ENCODE data around the gene KCNJ6.

KCNJ6 gene

DNA sequence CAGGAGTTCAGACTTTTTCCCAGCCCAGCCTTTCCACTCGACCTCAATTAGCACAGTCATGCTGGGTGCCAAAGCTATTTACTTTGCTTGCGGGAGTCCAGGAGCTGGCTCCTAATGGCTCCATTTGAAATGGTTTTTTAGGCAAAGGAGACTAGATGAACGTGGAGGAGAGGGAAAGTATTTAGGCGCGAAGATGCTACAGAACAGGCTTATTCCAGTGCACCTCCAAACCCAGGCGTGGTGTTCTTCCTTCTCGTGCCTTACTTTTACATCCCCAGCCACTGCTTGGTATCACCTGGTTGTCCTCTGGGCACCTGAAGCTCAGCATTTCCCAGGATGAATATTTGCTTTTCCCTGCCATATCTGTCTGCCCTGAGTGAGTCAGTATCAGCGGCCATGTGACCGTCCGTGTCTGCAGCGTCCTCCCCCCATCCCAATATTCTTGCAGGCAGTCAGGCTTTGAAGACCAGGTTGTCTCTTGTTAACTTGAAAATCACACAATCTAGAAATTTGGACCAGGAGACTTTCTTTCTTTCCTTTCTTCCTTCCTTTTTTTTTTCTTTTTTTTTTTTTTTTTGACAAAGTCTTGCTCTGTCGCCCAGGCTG is 351.2 kb downstream of the KCNJ6 start:
- FAIRE-seq (peak; percentile 58), DNase-seq (ENCODE audit: insufficient read length, low spot score) (no peak)
- no peak for TF ChIP-seq POU2F2 (IDR thresholded peaks at IDR 0.05; ENCODE audit: low read depth, low read length)
- TF ChIP-seq TAF1 (IDR thresholded peaks at IDR 0.05; ENCODE audit: low read depth, low read length): no peak
- no peak for TF ChIP-seq POLR2A (IDR thresholded peaks at IDR 0.05; ENCODE audit: low read depth, low read length)
- no peak for TF ChIP-seq SPI1 (IDR thresholded peaks at IDR 0.05; ENCODE audit: low read depth, low read length)

DNA sequence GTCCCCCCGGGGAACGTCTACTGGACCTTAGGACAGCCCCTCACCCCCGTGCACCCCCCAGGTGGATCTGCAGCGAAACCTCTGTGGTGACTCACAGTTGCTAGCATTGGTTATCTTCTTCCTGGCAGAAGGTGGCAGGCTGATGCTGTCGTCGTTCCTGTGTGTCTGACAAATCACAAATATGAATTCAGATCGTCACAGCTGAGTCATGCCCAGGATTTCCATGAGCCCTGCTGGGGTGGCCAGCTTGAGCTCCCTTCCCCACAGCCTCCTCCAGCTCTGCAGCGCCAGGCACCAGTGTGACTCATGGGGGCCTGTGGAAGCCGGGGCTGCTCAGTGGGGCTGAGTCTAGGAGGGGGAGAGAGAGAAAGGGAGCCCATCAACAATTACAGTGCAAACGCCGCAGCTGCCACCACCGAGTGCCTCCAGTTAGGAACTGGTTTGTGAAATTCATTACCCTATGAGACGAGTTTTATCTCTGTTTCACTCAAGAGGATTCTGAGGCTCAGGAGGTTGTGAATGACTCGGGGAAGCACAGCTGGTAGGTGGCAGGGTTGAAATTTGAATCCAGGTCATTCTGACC is 351.8 kb downstream of the KCNJ6 start:
- DNase-seq (ENCODE audit: insufficient read length, low spot score) (peak; percentile 38), FAIRE-seq (no peak)

DNA sequence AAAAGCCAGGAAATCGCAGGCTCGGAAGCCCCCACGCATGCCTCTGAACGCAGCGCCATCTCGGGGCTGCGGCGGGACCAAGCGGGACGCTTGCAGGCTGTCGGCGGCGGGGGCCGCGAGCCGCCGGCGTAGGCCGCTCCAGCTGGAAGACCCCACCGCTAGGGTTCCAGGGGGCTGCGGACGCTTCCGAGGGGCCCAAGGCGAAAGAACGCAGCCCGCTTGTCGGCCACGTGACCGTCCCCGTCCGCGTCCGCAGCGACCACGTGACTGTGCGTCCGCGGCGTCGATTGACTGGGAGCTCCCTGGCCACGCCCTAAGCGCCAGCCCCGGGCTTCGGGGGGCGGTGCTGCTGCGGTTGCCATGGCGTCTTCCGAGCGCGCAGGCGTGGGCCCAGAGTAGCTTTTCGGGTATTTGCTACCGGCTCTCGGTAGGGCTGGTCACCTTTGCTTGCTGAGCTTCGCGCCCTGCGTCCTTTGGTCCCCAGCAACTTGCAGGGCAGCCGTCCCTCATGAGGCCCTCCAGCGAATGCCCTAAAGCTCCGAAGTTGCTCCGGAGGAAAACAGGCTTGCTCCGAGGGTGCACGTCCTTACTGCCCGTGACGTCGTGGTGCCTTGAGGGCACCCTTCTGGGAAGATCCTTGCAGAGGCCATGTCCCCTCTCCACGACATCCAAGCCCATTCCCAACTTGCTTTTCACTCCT is 352.5 kb downstream of the KCNJ6 start:
- DNase-seq (ENCODE audit: insufficient read length, low spot score) (peak; percentile 93), FAIRE-seq (peak; percentile 96)
- TF ChIP-seq SPI1 (IDR thresholded peaks at IDR 0.05; ENCODE audit: low read depth, low read length) (no peak), POLR2A (IDR thresholded peaks at IDR 0.05; ENCODE audit: low read depth, low read length) (peak; percentile 75), POLR2AphosphoS5 (IDR thresholded peaks at IDR 0.05; ENCODE audit: low read depth, low read length) (peak; percentile 73; the same call in 1 of the 2 replicates), TAF1 (IDR thresholded peaks at IDR 0.05; ENCODE audit: low read depth, low read length) (peak; percentile 46; the same call in 1 of the 2 replicates)

More for the DNA sequence above, 351.8 kb downstream of the KCNJ6 start:
- no peak for TF ChIP-seq SPI1 (IDR thresholded peaks at IDR 0.05; ENCODE audit: low read depth, low read length)
- no peak for TF ChIP-seq POLR2AphosphoS5 (IDR thresholded peaks at IDR 0.05; ENCODE audit: low read depth, low read length)
- TF ChIP-seq POLR2A (IDR thresholded peaks at IDR 0.05; ENCODE audit: low read depth, low read length): no peak
- TF ChIP-seq TAF1 (IDR thresholded peaks at IDR 0.05; ENCODE audit: low read depth, low read length): no peak
- no peak for TF ChIP-seq POU2F2 (IDR thresholded peaks at IDR 0.05; ENCODE audit: low read depth, low read length)
- TF ChIP-seq PAX5 (IDR thresholded peaks at IDR 0.05; ENCODE audit: insufficient read depth, low read length, severe bottlenecking): no peak

DNA sequence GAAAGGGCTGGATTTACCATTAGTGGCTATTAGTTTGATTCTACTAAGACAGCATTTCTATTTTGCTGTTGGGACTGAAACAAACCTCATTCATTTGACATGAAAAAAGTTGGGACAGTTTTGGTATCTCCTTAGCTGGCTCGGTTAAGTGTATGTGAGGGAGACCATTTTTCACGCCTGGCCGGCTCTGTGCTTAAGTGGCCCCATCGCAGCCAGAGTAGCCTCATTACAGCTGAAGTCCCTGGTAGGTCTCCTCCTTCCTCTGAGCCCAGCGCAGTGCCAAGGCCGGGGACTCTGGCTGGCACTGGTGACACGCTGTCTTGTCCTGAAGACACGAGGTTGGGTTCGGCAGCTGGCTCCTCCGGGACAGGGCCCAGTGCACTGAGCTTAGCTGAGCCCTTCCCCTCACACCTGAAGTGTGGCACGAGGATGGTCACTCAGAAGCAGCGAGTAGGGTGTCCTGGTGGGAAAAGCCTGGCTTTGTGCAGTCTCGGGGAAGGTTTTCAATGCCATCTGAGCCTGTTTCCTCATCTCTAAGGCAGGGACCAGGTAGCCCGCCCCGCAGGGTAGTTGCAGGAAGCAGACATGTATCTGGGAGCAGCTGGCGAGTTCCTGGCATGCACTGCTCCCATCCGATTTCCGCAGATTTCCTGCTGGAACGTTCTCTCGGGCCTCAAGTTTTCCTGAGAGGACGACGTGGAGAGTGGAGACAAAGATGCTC is 353.2 kb downstream of the KCNJ6 start:
- no peak for TF ChIP-seq POU2F2 (IDR thresholded peaks at IDR 0.05; ENCODE audit: low read depth, low read length)
- no peak for TF ChIP-seq SPI1 (IDR thresholded peaks at IDR 0.05; ENCODE audit: low read depth, low read length)
- TF ChIP-seq TAF1 (IDR thresholded peaks at IDR 0.05; ENCODE audit: low read depth, low read length): no peak; the same call in 1 of the 2 replicates
- TF ChIP-seq PAX5 (IDR thresholded peaks at IDR 0.05; ENCODE audit: insufficient read depth, low read length, severe bottlenecking): no peak
- TF ChIP-seq POLR2AphosphoS5 (IDR thresholded peaks at IDR 0.05; ENCODE audit: low read depth, low read length): no peak
- TF ChIP-seq POLR2A (IDR thresholded peaks at IDR 0.05; ENCODE audit: low read depth, low read length): no peak
- no peak for DNase-seq (ENCODE audit: insufficient read length, low spot score)
- FAIRE-seq: peak; percentile 62

DNA sequence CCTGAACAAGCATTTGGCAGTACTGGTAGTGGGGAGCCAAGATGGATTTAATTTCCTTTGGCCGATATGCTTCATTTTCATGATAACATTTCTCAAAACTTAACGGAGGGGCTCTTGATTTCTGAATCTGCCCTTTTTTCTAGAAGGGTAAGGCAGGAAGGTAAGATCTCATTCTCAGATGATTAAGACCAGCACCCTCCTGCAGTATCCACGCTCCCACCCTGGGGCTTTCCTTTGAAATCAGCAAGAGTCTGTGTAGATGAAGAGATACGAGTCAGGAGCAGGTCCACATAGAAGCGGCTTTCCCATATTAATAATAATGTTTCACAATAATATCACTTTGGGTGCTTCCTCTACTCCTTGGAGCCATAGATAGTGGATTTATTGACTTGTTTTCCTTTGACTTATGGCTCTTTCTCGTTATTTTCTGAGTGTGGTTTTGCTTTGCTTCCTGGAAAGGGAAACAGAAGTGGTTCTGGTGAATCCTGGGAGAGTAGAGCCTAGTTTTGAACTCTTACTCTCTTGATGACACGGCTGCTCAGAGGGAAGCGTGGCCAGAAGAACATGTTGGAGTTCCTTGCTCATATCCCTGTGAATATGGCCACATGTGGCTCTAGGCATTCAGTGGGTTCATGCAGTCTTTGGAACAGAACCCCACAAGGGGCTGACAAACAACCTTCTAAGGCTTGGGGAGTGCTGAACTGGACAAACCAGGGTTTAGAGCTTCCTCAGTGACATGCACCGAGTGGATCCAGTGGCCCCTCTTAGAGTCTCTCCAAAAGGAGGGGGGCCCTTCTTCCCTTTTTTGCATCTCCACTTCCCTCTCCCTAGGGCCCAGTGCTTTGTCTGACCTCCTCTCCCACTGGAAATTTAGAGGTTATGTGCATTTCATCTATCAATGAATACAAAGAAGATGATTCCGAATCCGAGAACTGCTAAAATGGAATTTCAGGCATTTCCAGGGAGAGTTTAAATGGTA is 354.0 kb downstream of the KCNJ6 start:
- no peak for FAIRE-seq
- TF ChIP-seq SPI1 (IDR thresholded peaks at IDR 0.05; ENCODE audit: low read depth, low read length) (no peak), PAX5 (IDR thresholded peaks at IDR 0.05; ENCODE audit: insufficient read depth, low read length, severe bottlenecking) (no peak), TAF1 (IDR thresholded peaks at IDR 0.05; ENCODE audit: low read depth, low read length) (no peak)
- DNase-seq (ENCODE audit: insufficient read length, low spot score): no peak

DNA sequence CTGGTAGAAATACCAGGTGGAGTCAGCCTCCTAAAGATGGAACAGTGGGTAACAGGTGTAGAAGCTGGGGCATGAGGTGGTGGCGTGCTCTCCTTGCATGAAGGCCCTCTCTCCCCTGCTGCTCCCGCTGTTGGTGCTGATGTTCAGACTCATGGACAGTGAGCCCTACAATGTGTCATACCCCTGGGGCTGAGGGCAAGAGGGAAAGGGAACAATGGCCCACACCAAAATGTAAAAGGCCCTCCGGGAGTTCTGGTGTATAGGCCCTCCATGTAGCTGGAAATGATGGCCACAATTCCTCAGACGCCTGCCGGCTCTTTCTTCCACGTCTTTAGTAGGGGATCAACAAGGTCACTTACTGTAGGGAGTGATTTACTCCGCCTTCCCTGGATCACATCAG is 354.8 kb downstream of the KCNJ6 start:
- DNase-seq (ENCODE audit: insufficient read length, low spot score) (no peak), FAIRE-seq (no peak)
- no peak for TF ChIP-seq TAF1 (IDR thresholded peaks at IDR 0.05; ENCODE audit: low read depth, low read length)
- TF ChIP-seq POLR2A (IDR thresholded peaks at IDR 0.05; ENCODE audit: low read depth, low read length): no peak
- TF ChIP-seq SPI1 (IDR thresholded peaks at IDR 0.05; ENCODE audit: low read depth, low read length): no peak
- TF ChIP-seq POLR2AphosphoS5 (IDR thresholded peaks at IDR 0.05; ENCODE audit: low read depth, low read length): no peak

DNA sequence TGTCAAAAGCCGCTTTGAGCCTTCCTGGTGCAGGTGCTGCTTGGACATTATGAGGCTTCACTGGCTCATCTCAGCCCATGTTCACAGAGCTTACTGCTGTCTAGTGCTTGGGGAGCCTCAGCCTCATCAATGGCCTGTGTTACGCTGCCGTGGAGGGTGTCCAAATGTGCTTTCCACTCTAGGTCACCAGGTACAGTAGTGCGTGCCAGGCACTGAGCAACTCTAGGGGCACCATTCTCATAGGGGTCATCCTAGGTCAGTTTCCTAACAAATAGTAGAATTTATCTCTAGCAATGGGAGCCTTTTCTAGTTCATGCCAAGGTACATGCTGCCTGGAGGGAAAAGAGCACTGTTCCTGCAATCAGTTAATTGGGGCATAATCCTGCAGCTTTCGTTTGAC is 355.9 kb downstream of the KCNJ6 start:
- no peak for DNase-seq (ENCODE audit: insufficient read length, low spot score)
- FAIRE-seq: no peak
- no peak for TF ChIP-seq SPI1 (IDR thresholded peaks at IDR 0.05; ENCODE audit: low read depth, low read length)
- no peak for TF ChIP-seq POU2F2 (IDR thresholded peaks at IDR 0.05; ENCODE audit: low read depth, low read length)
- TF ChIP-seq TAF1 (IDR thresholded peaks at IDR 0.05; ENCODE audit: low read depth, low read length): no peak
- no peak for TF ChIP-seq POLR2A (IDR thresholded peaks at IDR 0.05; ENCODE audit: low read depth, low read length)
- no peak for TF ChIP-seq POLR2AphosphoS5 (IDR thresholded peaks at IDR 0.05; ENCODE audit: low read depth, low read length)
- TF ChIP-seq PAX5 (IDR thresholded peaks at IDR 0.05; ENCODE audit: insufficient read depth, low read length, severe bottlenecking): no peak

DNA sequence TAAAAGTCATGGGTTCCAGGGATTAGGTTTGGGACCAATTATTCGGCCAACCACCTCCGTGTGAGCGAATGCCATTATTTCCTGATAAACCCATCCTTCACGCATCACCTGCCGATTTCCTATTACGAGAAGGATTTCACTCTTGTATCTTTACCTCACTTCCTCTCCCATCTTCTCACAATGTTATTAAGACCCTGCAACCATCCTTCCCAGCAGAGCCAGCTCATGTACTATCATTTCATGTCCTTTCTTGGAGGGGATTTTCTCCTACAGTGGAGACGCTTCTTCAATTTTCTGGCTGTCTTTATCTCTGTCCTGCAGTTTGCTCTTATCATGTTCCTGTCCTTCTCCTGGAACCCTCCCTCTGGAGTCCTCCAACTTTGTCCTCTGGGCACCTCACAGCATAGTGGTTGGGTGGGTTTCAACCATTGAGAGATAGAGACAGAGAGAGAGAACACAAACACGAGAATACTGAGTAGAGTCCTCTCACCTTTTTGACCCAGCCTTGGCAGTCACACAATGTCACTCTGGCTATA is 357.5 kb downstream of the KCNJ6 start:
- TF ChIP-seq PAX5 (IDR thresholded peaks at IDR 0.05; ENCODE audit: insufficient read depth, low read length, severe bottlenecking) (no peak), POLR2AphosphoS5 (IDR thresholded peaks at IDR 0.05; ENCODE audit: low read depth, low read length) (no peak), SPI1 (IDR thresholded peaks at IDR 0.05; ENCODE audit: low read depth, low read length) (0 out of 2 replicates have a peak, but pooled peaks have one; percentile 7)
- FAIRE-seq: no peak
- DNase-seq (ENCODE audit: insufficient read length, low spot score): no peak

Measured in GM12891 (cell line).